ENCODE data around the gene SPNS2. TPM values are rescaled to one million over a fixed set of nuclear protein-coding genes. Genes with fewer than 3 reads are reported as not detected.

The SPNS2 gene
- total and polyA plus RNA-seq, 4 experiments from 2014 or later, result 0.11 to 0.29 (median 0.18) TPM

DNA sequence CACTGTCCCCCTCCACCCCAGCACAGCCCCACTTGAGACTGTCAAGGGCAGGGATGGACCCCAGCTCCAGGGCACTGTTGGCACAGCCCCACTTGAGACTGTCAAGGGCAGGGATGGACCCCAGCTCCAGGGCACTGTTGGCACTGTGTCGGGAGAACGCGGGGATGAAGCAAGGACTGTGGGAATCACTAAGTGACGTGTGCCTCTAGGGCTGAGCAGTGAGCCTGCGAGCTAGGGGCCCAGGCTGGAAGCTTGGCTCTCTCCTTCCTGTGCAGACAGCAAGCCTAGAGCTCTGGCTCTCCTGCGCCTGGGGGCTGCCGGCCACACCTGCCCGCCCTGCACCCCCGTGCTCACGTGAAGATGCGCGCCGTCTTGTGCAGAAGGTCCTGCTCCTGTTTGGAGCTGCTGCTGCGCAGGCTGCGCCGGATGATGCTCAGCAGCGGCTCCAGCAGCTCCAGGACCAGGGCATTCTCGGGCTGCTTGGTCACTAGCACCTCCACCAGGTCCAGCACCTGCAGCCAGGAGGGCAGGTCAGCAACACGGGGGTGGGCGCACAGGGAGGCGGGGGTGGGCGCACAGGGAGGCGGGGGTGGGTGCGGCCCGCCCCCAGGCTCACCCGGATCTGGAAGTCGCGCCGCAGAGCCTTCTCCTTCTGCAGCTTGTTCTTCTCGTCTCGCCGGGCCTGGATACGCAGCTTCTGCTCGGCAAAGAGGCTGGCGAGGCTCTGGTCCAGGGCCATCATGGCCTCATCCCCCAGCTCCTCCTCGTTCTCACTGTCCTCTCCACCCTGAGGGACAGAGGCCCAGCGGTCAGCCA, 45.7 kb downstream of the SPNS2 start:
- H3K36me3 ChIP-seq (ENCODE audit: insufficient read depth, low read length), result peaks cover 64% of the 10 kb centered on the region
- Mint-ChIP-seq H3K27me3 (no peaks in the 10 kb centered on the region), H3K4me3 (no peak overlapping the region), H3K36me3 (peaks cover 13 to 44% of the 10 kb centered on the region in 2 donors), H3K4me1 (no peaks in the 10 kb centered on the region), H3K9me3 (no peaks in the 10 kb centered on the region), H3K27ac (peak overlapping the region in 2 of 7 donors; percentile 43 to 59)
- no peaks in the 10 kb centered on the region for H3K4me1 ChIP-seq (ENCODE audit: insufficient read depth, low read length)
- no peak overlapping the region for H3K27ac ChIP-seq (ENCODE audit: low read depth, low read length)
- intact Hi-C loops (cut with micrococcal nuclease), result no loop called here
- no peak for DNase-seq
- ChIA-PET CTCF (ENCODE audit: partially characterized antibody) (no interaction called here), POLR2A (ENCODE audit: partially characterized antibody) (no interaction called here)
- H3K4me3 ChIP-seq (ENCODE audit: low read length in 2 of 2), result no peak overlapping the region
- no peaks in the 10 kb centered on the region for H3K27me3 ChIP-seq (ENCODE audit: insufficient read depth, low read length)
- no peaks in the 10 kb centered on the region for H3K9me3 ChIP-seq (ENCODE audit: control insufficient read depth in 1 of 2, low read length in 2 of 2)

DNA sequence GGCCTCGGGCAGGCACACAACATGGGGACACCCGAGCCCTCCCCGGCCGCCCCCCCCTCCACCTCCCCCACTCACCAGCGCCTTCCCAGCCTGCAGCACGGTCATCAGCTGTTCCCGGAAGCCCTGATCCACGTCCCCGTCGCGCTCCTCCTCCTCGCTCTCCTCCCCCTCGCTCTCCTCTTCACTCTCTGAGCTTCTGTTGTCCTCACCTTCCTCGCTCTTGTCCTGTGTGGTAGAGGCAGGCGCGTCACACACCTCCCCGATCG, 46.2 kb downstream of the SPNS2 start:
- peak overlapping the region in 1 of 7 donors; percentile 53 for H3K27ac Mint-ChIP-seq

DNA sequence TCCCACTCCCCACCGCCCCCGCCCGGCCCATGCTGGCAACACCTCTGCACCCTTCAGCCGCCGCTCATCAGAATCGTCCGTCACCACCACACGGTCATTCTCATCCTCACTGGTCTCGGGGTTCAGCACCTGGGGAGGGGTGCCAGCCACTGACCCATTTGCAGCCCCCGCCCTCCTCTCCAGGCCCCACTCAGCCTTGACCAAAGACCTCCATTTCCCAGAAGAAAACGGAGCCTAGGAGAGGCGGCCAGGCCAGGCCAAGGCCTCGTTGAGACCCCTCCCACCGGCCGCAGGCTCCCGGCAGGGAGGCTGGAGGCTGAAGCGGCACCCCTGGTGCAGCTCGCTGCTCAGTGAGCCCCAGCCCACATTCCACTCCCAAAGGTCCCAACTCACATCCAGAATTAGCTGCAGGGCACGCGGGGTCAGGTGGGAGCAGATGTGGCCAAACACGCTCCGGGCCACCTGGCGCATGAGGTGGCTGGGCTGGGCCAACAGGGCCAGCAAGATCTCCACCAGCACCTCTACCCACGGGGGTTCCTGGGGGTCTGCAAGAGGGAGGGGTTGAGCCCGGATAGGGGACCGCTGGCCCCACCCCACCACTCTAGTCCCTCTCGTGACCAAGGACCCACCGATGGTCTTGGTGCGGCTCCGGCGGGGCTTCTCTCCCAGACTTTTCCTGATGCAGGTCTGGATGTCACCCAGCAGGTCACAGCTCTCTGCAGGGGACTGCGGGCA, 46.7 kb downstream of the SPNS2 start:
- Histone ChIP-seq H3K4me3 (ENCODE audit: low read length in 2 of 2) (no peak overlapping the region), H3K27ac (ENCODE audit: low read depth, low read length) (no peak overlapping the region), H3K36me3 (ENCODE audit: insufficient read depth, low read length) (peaks cover 69% of the 10 kb centered on the region), H3K4me1 (ENCODE audit: insufficient read depth, low read length) (no peaks in the 10 kb centered on the region), H3K9me3 (ENCODE audit: control insufficient read depth in 1 of 2, low read length in 2 of 2) (no peaks in the 10 kb centered on the region), H3K27me3 (ENCODE audit: insufficient read depth, low read length) (no peaks in the 10 kb centered on the region)
- H3K4me3 Mint-ChIP-seq, result no peak overlapping the region
- no peak for DNase-seq
- peaks cover 13 to 45% of the 10 kb centered on the region in 2 donors for H3K36me3 Mint-ChIP-seq
- intact Hi-C loops (cut with micrococcal nuclease), result no loop called here
- H3K27me3 Mint-ChIP-seq, result no peaks in the 10 kb centered on the region
- no peaks in the 10 kb centered on the region for H3K9me3 Mint-ChIP-seq
- H3K4me1 Mint-ChIP-seq, result no peaks in the 10 kb centered on the region
- CTCF ChIA-PET (ENCODE audit: partially characterized antibody), result no interaction called here
- no peak overlapping the region for H3K27ac Mint-ChIP-seq
- POLR2A ChIA-PET (ENCODE audit: partially characterized antibody), result no interaction called here

More for the DNA sequence above, 46.2 kb downstream of the SPNS2 start:
- Histone ChIP-seq H3K27ac (ENCODE audit: low read depth, low read length) (no peak overlapping the region), H3K4me1 (ENCODE audit: insufficient read depth, low read length) (no peaks in the 10 kb centered on the region), H3K27me3 (ENCODE audit: insufficient read depth, low read length) (no peaks in the 10 kb centered on the region), H3K36me3 (ENCODE audit: insufficient read depth, low read length) (peaks cover 64% of the 10 kb centered on the region), H3K4me3 (ENCODE audit: low read length in 2 of 2) (no peak overlapping the region), H3K9me3 (ENCODE audit: control insufficient read depth in 1 of 2, low read length in 2 of 2) (no peaks in the 10 kb centered on the region)
- no peak overlapping the region for H3K4me3 Mint-ChIP-seq
- H3K4me1 Mint-ChIP-seq, result no peaks in the 10 kb centered on the region
- POLR2A ChIA-PET (ENCODE audit: partially characterized antibody), result no interaction called here
- no peaks in the 10 kb centered on the region for H3K9me3 Mint-ChIP-seq
- H3K27me3 Mint-ChIP-seq, result no peaks in the 10 kb centered on the region
- no peak for DNase-seq
- H3K36me3 Mint-ChIP-seq, result peaks cover 9 to 44% of the 10 kb centered on the region in 2 donors
- CTCF ChIA-PET (ENCODE audit: partially characterized antibody), result no interaction called here
- intact Hi-C loops (cut with micrococcal nuclease), result no loop called here

DNA sequence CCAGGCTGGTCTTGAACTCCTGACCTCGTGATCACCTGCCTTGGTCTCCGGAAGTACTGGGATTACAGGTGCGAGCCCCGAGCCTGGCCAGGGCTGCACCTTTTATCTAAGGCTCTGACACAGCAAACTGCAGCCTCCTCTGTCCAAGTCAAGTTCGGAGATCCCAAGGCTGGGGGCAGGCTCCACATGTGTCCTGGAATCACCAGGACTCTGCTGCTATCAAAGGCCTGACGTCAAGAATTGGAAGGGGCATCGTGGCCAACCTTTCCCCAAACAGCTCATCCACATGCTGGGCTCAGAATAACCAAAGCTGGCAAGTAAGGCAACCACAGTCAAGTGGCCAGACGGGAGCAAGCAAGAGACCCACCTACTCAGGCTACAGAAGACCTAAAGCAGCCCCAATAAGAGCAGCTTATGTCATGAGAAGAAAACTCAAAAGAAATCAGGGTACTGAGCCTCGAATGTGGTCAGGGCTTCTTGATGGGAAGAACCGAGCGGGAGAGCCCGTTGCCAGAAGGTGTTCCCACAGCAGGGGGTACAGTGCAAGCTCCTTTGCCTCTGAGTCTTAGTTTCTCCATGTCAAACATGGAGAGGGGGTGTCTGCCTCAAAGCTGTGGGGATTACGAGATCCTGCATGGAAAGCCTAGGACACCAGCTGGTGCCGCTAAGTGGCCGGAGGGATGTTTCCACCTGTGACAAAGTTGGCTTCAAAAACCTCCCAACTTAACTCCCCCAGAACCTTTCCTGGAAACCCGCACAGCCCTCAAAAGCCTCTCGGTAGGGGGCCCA, 48.6 kb downstream of the SPNS2 start:
- H3K27ac Mint-ChIP-seq, result peak overlapping the region in 1 of 7 donors; percentile 23
- CTCF ChIA-PET (ENCODE audit: partially characterized antibody), result no interaction called here
- POLR2A ChIA-PET (ENCODE audit: partially characterized antibody), result no interaction called here

DNA sequence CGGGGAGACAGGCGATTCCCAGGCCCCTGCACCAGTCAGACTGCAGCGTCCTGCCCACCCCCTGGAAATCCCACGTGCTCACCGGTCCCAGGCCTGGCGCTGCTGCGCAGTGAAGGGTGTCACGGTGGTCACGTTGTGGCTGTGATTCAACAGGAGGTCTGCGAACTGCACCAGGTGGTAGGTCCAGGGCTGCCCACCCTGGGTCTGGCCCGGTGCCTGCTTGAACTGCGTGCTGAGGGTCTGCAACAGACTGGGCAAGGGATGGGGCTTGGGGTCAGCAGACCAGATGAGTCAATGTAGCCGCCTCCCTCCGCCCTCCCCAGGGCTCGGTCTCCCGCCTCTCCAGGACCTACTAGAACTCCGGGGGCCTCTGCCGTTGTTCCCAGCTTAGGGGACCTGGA, 49.4 kb downstream of the SPNS2 start:
- H3K27ac Mint-ChIP-seq, result no peak overlapping the region
- Histone ChIP-seq H3K36me3 (ENCODE audit: insufficient read depth, low read length) (peaks cover 73% of the 10 kb centered on the region), H3K4me3 (ENCODE audit: low read length in 2 of 2) (no peak overlapping the region), H3K27me3 (ENCODE audit: insufficient read depth, low read length) (no peaks in the 10 kb centered on the region), H3K9me3 (ENCODE audit: control insufficient read depth in 1 of 2, low read length in 2 of 2) (no peaks in the 10 kb centered on the region), H3K4me1 (ENCODE audit: insufficient read depth, low read length) (no peaks in the 10 kb centered on the region), H3K27ac (ENCODE audit: low read depth, low read length) (no peak overlapping the region)
- intact Hi-C loops (cut with micrococcal nuclease), result no loop called here
- no peak overlapping the region for H3K4me3 Mint-ChIP-seq
- DNase-seq, result no peak
- POLR2A ChIA-PET (ENCODE audit: partially characterized antibody), result interaction anchor here (1.1 kb wide), 1 partner anchor 17 kb away, joined by 3 read pairs; no protein-coding TSS in a partner anchor
- H3K27me3 Mint-ChIP-seq, result no peaks in the 10 kb centered on the region
- H3K4me1 Mint-ChIP-seq, result peaks cover 0 to 2% (median 0%) of the 10 kb centered on the region in 4 donors
- CTCF ChIA-PET (ENCODE audit: partially characterized antibody), result interaction anchor here (1.7 kb wide), 1 partner anchor 19 kb away, joined by 4 read pairs; no protein-coding TSS in a partner anchor
- peaks cover 19 to 47% of the 10 kb centered on the region in 2 donors for H3K36me3 Mint-ChIP-seq
- H3K9me3 Mint-ChIP-seq, result no peaks in the 10 kb centered on the region

More for the DNA sequence above, 48.6 kb downstream of the SPNS2 start:
- no peaks in the 10 kb centered on the region for H3K9me3 ChIP-seq (ENCODE audit: control insufficient read depth in 1 of 2, low read length in 2 of 2)
- no peaks in the 10 kb centered on the region for H3K9me3 Mint-ChIP-seq
- no peaks in the 10 kb centered on the region for H3K27me3 Mint-ChIP-seq
- intact Hi-C loops (cut with micrococcal nuclease), result no loop called here
- H3K36me3 ChIP-seq (ENCODE audit: insufficient read depth, low read length), result peaks cover 75% of the 10 kb centered on the region
- no peak for DNase-seq
- no peaks in the 10 kb centered on the region for H3K27me3 ChIP-seq (ENCODE audit: insufficient read depth, low read length)
- H3K4me1 ChIP-seq (ENCODE audit: insufficient read depth, low read length), result no peaks in the 10 kb centered on the region
- H3K4me3 ChIP-seq (ENCODE audit: low read length in 2 of 2), result no peak overlapping the region
- H3K27ac ChIP-seq (ENCODE audit: low read depth, low read length), result no peak overlapping the region
- peaks cover 0 to 2% (median 0%) of the 10 kb centered on the region in 4 donors for H3K4me1 Mint-ChIP-seq
- peaks cover 18 to 47% of the 10 kb centered on the region in 2 donors for H3K36me3 Mint-ChIP-seq
- H3K4me3 Mint-ChIP-seq, result no peak overlapping the region

DNA sequence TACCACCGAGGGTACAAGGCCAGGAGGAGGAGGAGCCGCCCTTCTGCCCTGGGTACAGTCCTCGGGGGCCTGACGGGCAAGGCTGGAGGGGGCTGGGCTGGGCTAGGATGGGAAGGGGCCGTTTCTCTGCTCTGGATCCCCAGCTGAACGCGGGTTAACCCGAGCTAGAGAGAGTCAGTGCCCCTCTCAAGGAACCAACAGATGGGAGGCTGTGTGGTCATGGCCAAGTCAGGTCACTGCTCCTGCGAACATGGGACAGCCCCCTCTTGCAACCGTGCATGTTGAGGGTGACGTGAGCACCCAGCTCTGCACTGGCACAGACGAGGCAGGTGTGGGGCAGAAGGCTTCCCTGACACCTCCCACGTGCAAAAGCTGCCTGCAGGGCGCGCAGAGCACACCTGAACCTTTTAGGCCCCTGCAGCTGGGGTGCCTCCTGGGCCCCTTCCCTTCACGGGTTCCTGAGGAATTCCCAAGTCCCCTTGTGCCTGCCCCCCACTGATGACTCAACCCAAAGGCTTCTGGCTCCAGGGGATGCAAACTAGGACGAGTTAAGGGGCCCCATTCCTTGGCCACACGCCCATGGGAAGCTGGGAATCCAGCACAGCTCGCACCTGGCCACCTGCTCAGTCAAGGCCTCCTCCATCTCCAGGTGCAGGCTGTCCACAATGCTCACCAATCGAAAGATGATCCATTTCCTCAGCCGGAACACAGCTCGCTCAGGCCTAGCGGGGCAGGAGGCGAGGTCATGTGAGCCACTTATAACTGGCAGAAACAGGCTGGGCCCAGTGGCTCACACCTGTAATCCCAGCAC, 50.2 kb downstream of the SPNS2 start:
- POLR2A ChIA-PET (ENCODE audit: partially characterized antibody), result interaction anchor here (1.1 kb wide), 1 partner anchor 16 kb away, joined by 3 read pairs; no protein-coding TSS in a partner anchor
- Histone ChIP-seq H3K9me3 (ENCODE audit: control insufficient read depth in 1 of 2, low read length in 2 of 2) (no peaks in the 10 kb centered on the region), H3K4me3 (ENCODE audit: low read length in 2 of 2) (no peak overlapping the region), H3K27ac (ENCODE audit: low read depth, low read length) (no peak overlapping the region), H3K27me3 (ENCODE audit: insufficient read depth, low read length) (no peaks in the 10 kb centered on the region), H3K4me1 (ENCODE audit: insufficient read depth, low read length) (peaks cover 5% of the 10 kb centered on the region), H3K36me3 (ENCODE audit: insufficient read depth, low read length) (peaks cover 72% of the 10 kb centered on the region)
- no peak for DNase-seq
- H3K36me3 Mint-ChIP-seq, result peaks cover 19 to 41% of the 10 kb centered on the region in 2 donors
- H3K4me1 Mint-ChIP-seq, result peaks cover 4 to 8% (median 5%) of the 10 kb centered on the region in 4 donors
- intact Hi-C loops (cut with micrococcal nuclease), result no loop called here
- H3K27me3 Mint-ChIP-seq, result no peaks in the 10 kb centered on the region
- H3K4me3 Mint-ChIP-seq, result no peak overlapping the region
- no peaks in the 10 kb centered on the region for H3K9me3 Mint-ChIP-seq
- H3K27ac Mint-ChIP-seq, result no peak overlapping the region
- CTCF ChIA-PET (ENCODE audit: partially characterized antibody), result interaction anchor here (1.7 kb wide), 1 partner anchor 19 kb away, joined by 4 read pairs; no protein-coding TSS in a partner anchor

All from CD4-positive, alpha-beta memory T cell (primary cell).